ENCODE results near the gene SBF2.

Gene SBF2

GRCh38 chr11:10032935-10033334 lies 261.1 kb downstream of the SBF2 start:
- TF ChIP-seq CTCF (IDR thresholded peaks at IDR 0.05; ENCODE audit: borderline replicate concordance, extremely low read depth, low read length, poor library complexity, severe bottlenecking) (no peak), EZH2 (IDR thresholded peaks at IDR 0.05; ENCODE audit: borderline replicate concordance, low read depth, low read length, severe bottlenecking) (no peak)
- no peaks in the 10 kb centered on the region for H3K27me3 ChIP-seq (ENCODE audit: insufficient read depth, low read length, poor library complexity)
- no peak overlapping the region for H3K27ac ChIP-seq (ENCODE audit: low read length)
- ATAC-seq (ENCODE audit: insufficient read depth, low read depth), result no peak
- H2AFZ ChIP-seq (ENCODE audit: low read depth, low read length), result no peak overlapping the region
- H3K4me3 ChIP-seq (ENCODE audit: low read depth in 1 of 2, low read length in 2 of 2), result no peak overlapping the region
- no peaks in the 10 kb centered on the region for H3K4me1 ChIP-seq (ENCODE audit: insufficient read depth, low read length)
- no peaks in the 10 kb centered on the region for H3K9me3 ChIP-seq (ENCODE audit: insufficient read depth, low read length, severe bottlenecking)
- H4K20me1 ChIP-seq (ENCODE audit: insufficient read depth, low read length), result no peaks in the 10 kb centered on the region
- DNase-seq, result no peak
- no peak overlapping the region for H3K4me2 ChIP-seq (ENCODE audit: insufficient read depth, low read length)
- H3K9ac ChIP-seq (ENCODE audit: low read depth, low read length), result no peak overlapping the region
- H3K36me3 ChIP-seq (ENCODE audit: insufficient read depth, low read length), result peaks cover 1% of the 10 kb centered on the region; the same call in 1 of the 2 replicates
- H3K79me2 ChIP-seq (ENCODE audit: insufficient read depth, low read length), result no peaks in the 10 kb centered on the region

GRCh38 chr11:10030122-10030490 lies 263.9 kb downstream of the SBF2 start:
- Histone ChIP-seq H3K36me3 (ENCODE audit: insufficient read depth, low read length) (peaks cover 12% of the 10 kb centered on the region; the same call in 1 of the 2 replicates), H4K20me1 (ENCODE audit: insufficient read depth, low read length) (no peaks in the 10 kb centered on the region), H3K27me3 (ENCODE audit: insufficient read depth, low read length, poor library complexity) (no peaks in the 10 kb centered on the region), H3K9me3 (ENCODE audit: insufficient read depth, low read length, severe bottlenecking) (no peaks in the 10 kb centered on the region), H3K9ac (ENCODE audit: low read depth, low read length) (no peak overlapping the region), H3K4me3 (ENCODE audit: low read depth in 1 of 2, low read length in 2 of 2) (no peak overlapping the region), H3K4me2 (ENCODE audit: insufficient read depth, low read length) (no peak overlapping the region), H3K79me2 (ENCODE audit: insufficient read depth, low read length) (no peaks in the 10 kb centered on the region), H3K27ac (ENCODE audit: low read length) (no peak overlapping the region), H2AFZ (ENCODE audit: low read depth, low read length) (no peak overlapping the region), H3K4me1 (ENCODE audit: insufficient read depth, low read length) (no peaks in the 10 kb centered on the region)
- DNase-seq (no peak), ATAC-seq (ENCODE audit: insufficient read depth, low read depth) (no peak)
- TF ChIP-seq CTCF (IDR thresholded peaks at IDR 0.05; ENCODE audit: borderline replicate concordance, extremely low read depth, low read length, poor library complexity, severe bottlenecking) (no peak), EZH2 (IDR thresholded peaks at IDR 0.05; ENCODE audit: borderline replicate concordance, low read depth, low read length, severe bottlenecking) (no peak)

- H3K4me3 ChIP-seq (ENCODE audit: low read depth in 1 of 2, low read length in 2 of 2), result no peak overlapping the region
- no peak overlapping the region for H3K4me2 ChIP-seq (ENCODE audit: insufficient read depth, low read length)
- H3K4me1 ChIP-seq (ENCODE audit: insufficient read depth, low read length), result no peaks in the 10 kb centered on the region
- H2AFZ ChIP-seq (ENCODE audit: low read depth, low read length), result no peak overlapping the region
- no peak overlapping the region for H3K27ac ChIP-seq (ENCODE audit: low read length)
- no peak overlapping the region for H3K9ac ChIP-seq (ENCODE audit: low read depth, low read length)
- ATAC-seq (ENCODE audit: insufficient read depth, low read depth) (no peak), DNase-seq (no peak)
- H3K79me2 ChIP-seq (ENCODE audit: insufficient read depth, low read length), result no peaks in the 10 kb centered on the region
- H3K36me3 ChIP-seq (ENCODE audit: insufficient read depth, low read length), result peaks cover 15% of the 10 kb centered on the region; the same call in 1 of the 2 replicates
- H3K27me3 ChIP-seq (ENCODE audit: insufficient read depth, low read length, poor library complexity), result no peaks in the 10 kb centered on the region
- H4K20me1 ChIP-seq (ENCODE audit: insufficient read depth, low read length), result no peaks in the 10 kb centered on the region
- TF ChIP-seq CTCF (IDR thresholded peaks at IDR 0.05; ENCODE audit: borderline replicate concordance, extremely low read depth, low read length, poor library complexity, severe bottlenecking), result no peak
- TF ChIP-seq EZH2 (IDR thresholded peaks at IDR 0.05; ENCODE audit: borderline replicate concordance, low read depth, low read length, severe bottlenecking), result no peak
- H3K9me3 ChIP-seq (ENCODE audit: insufficient read depth, low read length, severe bottlenecking), result no peaks in the 10 kb centered on the region
Measured at GRCh38 chr11:10029386-10030121, 264.5 kb downstream of the SBF2 start.
